HepG2 (cell line): ENCODE data around the gene SLC25A43. TPM values are rescaled to one million over a fixed set of nuclear protein-coding genes. Genes with fewer than 3 reads are reported as not detected.

ENCODE experiments used
- FOXA1 ChIP-seq, 2 experiments: fragments of 450-650 bp in 1 of 2; sonication (generic) in 1 of 2; formaldehyde crosslinking in 1 of 2; IDR thresholded peaks; 2 replicates each; pipeline versions ENCODE4 v1.4.0 to v1.6.1; 2016 to 2020; ENCODE audit warnings: missing genetic modification reagents in 1 of 2
- FUBP1 ChIP-seq: sonication (generic); formaldehyde crosslinking; IDR thresholded peaks from 2 replicates; pipeline ENCODE4 v1.5.1; 2020; ENCODE audit warnings: missing genetic modification reagents, mild to moderate bottlenecking, borderline replicate concordance
- GATAD1 ChIP-seq: IDR thresholded peaks from 2 replicates; pipeline ENCODE4 v1.6.1; 2016; ENCODE audit warnings: missing genetic modification reagents, missing compliant biosample characterization
- HNF4A ChIP-seq: sonication (generic); formaldehyde crosslinking; IDR thresholded peaks from 2 replicates; pipeline ENCODE4 v1.4.0; 2020; ENCODE audit warnings: missing genetic modification reagents
- HNF4G ChIP-seq, 2 experiments: sonication (generic) in 1 of 2; formaldehyde crosslinking in 1 of 2; IDR thresholded peaks; 2 replicates each; pipeline versions ENCODE4 v1.4.0 to v1.6.1; 2011 to 2020; ENCODE audit warnings: borderline replicate concordance in 2 of 2, low read depth in 2 of 2, mild to moderate bottlenecking in 2 of 2, low read length in 1 of 2, missing genetic modification reagents in 1 of 2, moderate library complexity in 1 of 2
- HOXA5 ChIP-seq: sonication (generic); formaldehyde crosslinking; IDR thresholded peaks from 2 replicates; pipeline ENCODE4 v1.4.0; 2020; ENCODE audit warnings: missing genetic modification reagents
- MED1 ChIP-seq: sonication (generic); formaldehyde crosslinking; IDR thresholded peaks from 2 replicates; pipeline ENCODE4 v1.4.0; 2020; ENCODE audit warnings: missing genetic modification reagents
- NR2F6 ChIP-seq, 2 experiments: IDR thresholded peaks; 2 replicates each; pipeline ENCODE4 v1.6.1; 2016; ENCODE audit warnings: antibody characterized with exemption in 1 of 2, mild to moderate bottlenecking in 1 of 2
- ONECUT2 ChIP-seq: sonication (generic); formaldehyde crosslinking; IDR thresholded peaks from 2 replicates; pipeline ENCODE4 v1.4.0; 2020; ENCODE audit warnings: missing genetic modification reagents
- PAF1 ChIP-seq: IDR thresholded peaks from 2 replicates; pipeline ENCODE4 v1.6.1; 2016; ENCODE audit warnings: missing genetic modification reagents, missing compliant biosample characterization
- PAXIP1 ChIP-seq: sonication (generic); formaldehyde crosslinking; conservative IDR thresholded peaks from 2 replicates; pipeline ENCODE4 v1.4.0; 2020; ENCODE audit warnings: mild to moderate bottlenecking, missing genetic modification reagents, moderate library complexity
- ZKSCAN8 ChIP-seq: IDR thresholded peaks from 2 replicates; pipeline ENCODE4 v1.6.1; 2016; ENCODE audit warnings: borderline replicate concordance, missing genetic modification reagents, missing compliant biosample characterization
- ZMYM4 ChIP-seq: sonication (generic); formaldehyde crosslinking; IDR thresholded peaks from 2 replicates; pipeline ENCODE4 v1.8.1; 2023; ENCODE audit warnings: mild to moderate bottlenecking, missing genetic modification reagents
- ZNF280B ChIP-seq: sonication (generic); formaldehyde crosslinking; IDR thresholded peaks from 2 replicates; pipeline ENCODE4 v1.5.0; 2020; ENCODE audit warnings: missing genetic modification reagents, mild to moderate bottlenecking, borderline replicate concordance
- ZNF557 ChIP-seq: sonication (generic); formaldehyde crosslinking; IDR thresholded peaks from 2 replicates; pipeline ENCODE4 v1.4.0; 2020; ENCODE audit warnings: missing genetic modification reagents
- ZNF598 ChIP-seq: sonication (generic); formaldehyde crosslinking; IDR thresholded peaks from 2 replicates; pipeline ENCODE4 v1.5.1; 2020; ENCODE audit warnings: mild to moderate bottlenecking, missing genetic modification reagents, borderline replicate concordance
- ZNF605 ChIP-seq: sonication (generic); formaldehyde crosslinking; IDR thresholded peaks from 2 replicates; pipeline ENCODE4 v1.8.0; 2022; ENCODE audit warnings: mild to moderate bottlenecking, missing genetic modification reagents
- ZNF770 ChIP-seq: sonication (generic); formaldehyde crosslinking; IDR thresholded peaks from 2 replicates; pipeline ENCODE4 v1.5.0; 2020; ENCODE audit warnings: mild to moderate bottlenecking, missing genetic modification reagents
- ZNF816 ChIP-seq: sonication (generic); formaldehyde crosslinking; IDR thresholded peaks from 2 replicates; pipeline ENCODE4 v1.8.0; 2022; ENCODE audit warnings: missing genetic modification reagents, mild to moderate bottlenecking, borderline replicate concordance
- polyA plus RNA-seq, 8 experiments: library from polyadenylated mRNA; depleted of rRNA in 3 of 8; stranded (reverse) in 7 of 8; unstranded in 1 of 8; fragments of >200 nt; fragmentation: Illumina TruSeq in 4 of 8; extraction: Trizol in 4 of 8; gene quantifications; 2 replicates each; pipeline versions ENCODE4 v1.2.1 to v1.2.3, GENCODE V29; 2011 to 2016; ENCODE audit warnings: low read depth in 4 of 8, missing spikeins in 1 of 8, mixed read lengths in 1 of 8; ENCODE audit not compliant: insufficient read depth in 1 of 8
- total RNA-seq, 5 experiments: library from RNA; depleted of rRNA; stranded (reverse); fragments of >200 nt; fragmentation: Illumina TruSeq; extraction: Trizol; gene quantifications; 2 replicates each; pipeline ENCODE4 v1.2.3, GENCODE V29; 2016; ENCODE audit warnings: low read depth in 1 of 5

Gene SLC25A43
- total and polyA plus RNA-seq, 2 of the 13 experiments (the other 11 are each of a cell fraction or from before 2014, with no cell fraction given), result 5.8 to 13.2 TPM

GRCh38 chrX:119410027-119410819 is 11.1 kb downstream of the SLC25A43 start (continued):
- TF ChIP-seq ONECUT2 (CRISPR knock-in tag) (no peak), ZNF816 (CRISPR knock-in tag) (no peak), ZNF770 (peak; percentile 36; the same call in 1 of the 2 replicates), ZNF280B (CRISPR knock-in tag) (no peak), NR2F6 (IDR thresholded peaks at IDR 0.05) (no peak), NR2F6 (CRISPR knock-in tag; IDR thresholded peaks at IDR 0.05) (peak; percentile 28; the same call in 1 of the 2 replicates), PAXIP1 (CRISPR knock-in tag) (peak; percentile 49; the same call in 1 of the 2 replicates), HNF4G (IDR thresholded peaks at IDR 0.05; ENCODE audit: borderline replicate concordance, low read depth, low read length) (no peak), HNF4G (CRISPR knock-in tag; IDR thresholded peaks at IDR 0.05; ENCODE audit: borderline replicate concordance, low read depth) (no peak), FOXA1 (IDR thresholded peaks at IDR 0.05) (no peak), FOXA1 (CRISPR knock-in tag; IDR thresholded peaks at IDR 0.05) (peak; percentile 18; the same call in 1 of the 2 replicates), ZMYM4 (CRISPR knock-in tag) (0 out of 2 replicates have a peak, but pooled peaks have one; percentile 23), PAF1 (no peak), HNF4A (CRISPR knock-in tag) (peak; percentile 69), FUBP1 (CRISPR knock-in tag) (no peak), ZNF605 (CRISPR knock-in tag) (0 out of 2 replicates have a peak, but pooled peaks have one; percentile 29), ZKSCAN8 (no peak), MED1 (CRISPR knock-in tag) (0 out of 2 replicates have a peak, but pooled peaks have one; percentile 28), ZNF557 (CRISPR knock-in tag) (no peak), GATAD1 (CRISPR knock-in tag) (no peak), HOXA5 (no peak), ZNF598 (CRISPR knock-in tag) (no peak)
